ENCODE measurements around the gene GSE1. TPM values are rescaled to one million over a fixed set of nuclear protein-coding genes. Genes with fewer than 3 reads are reported as not detected.

GSE1 gene
- polyA plus RNA-seq, 3 donors = 62.2 to 81.9 (median 73.5) TPM

DNA sequence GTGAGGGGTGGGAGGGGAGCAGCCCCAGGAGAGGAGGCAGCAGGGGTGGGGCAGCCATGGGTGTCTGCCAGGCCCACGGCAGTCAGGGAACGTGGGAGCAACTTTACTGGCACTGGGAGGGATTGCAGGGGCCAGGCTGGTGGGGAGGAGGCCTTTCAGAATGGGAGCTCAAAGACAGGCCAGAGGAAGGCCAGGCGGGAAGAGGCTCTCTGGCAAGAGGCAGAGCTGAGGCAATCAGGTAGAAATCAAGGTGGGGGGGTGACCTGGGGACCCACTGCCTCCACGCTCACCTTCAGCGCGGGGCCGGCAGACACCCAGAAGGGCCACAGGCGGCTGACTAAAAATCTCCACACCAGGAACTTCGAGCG lies 11.9 kb upstream of the GSE1 start:
- DNase-seq (ENCODE audit: extremely low read depth in 1 of 11, low read depth in 9 of 11, low spot score in 4 of 11) = no peak

- DNase-seq (ENCODE audit: extremely low read depth in 1 of 11, low read depth in 9 of 11, low spot score in 4 of 11) = no peak
These were observed 11.3 kb upstream of the GSE1 start for GRCh38 chr16:85601730-85602401.

GRCh38 chr16:85602402-85603202 lies 10.5 kb upstream of the GSE1 start:
- no peak for DNase-seq (ENCODE audit: extremely low read depth in 1 of 11, low read depth in 9 of 11, low spot score in 4 of 11)

DNA sequence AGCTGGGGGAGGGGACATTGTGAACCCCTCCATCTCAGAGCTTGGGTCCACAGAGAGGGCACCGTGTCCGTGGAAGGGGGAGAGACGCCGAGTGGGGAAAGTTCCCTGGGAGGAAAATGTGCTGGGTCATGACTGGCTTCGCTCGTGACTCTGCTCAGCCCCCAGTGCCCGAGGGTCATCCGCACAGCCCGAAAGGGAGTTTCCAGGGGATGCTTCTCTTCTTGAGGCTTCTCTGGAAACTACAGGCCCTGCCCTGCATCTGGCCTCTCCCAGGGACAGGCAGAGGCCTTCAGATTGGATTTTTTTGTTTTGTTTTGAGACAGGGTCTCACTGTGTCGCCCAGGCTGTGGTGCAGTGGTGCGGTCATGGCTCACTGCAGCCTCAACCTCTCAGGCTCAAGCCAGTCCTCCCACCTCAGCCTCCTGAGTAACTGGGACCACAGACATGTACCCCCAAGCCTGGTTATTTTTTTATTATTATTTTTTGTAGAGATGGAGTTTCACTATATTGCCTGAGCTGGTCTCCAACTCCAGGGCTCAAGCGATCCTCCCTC lies 9.8 kb upstream of the GSE1 start:
- no peak for DNase-seq (ENCODE audit: extremely low read depth in 1 of 11, low read depth in 9 of 11, low spot score in 4 of 11)

GRCh38 chr16:85604145-85604705 lies 8.9 kb upstream of the GSE1 start:
- no peak for DNase-seq (ENCODE audit: extremely low read depth in 1 of 11, low read depth in 9 of 11, low spot score in 4 of 11)

GRCh38 chr16:85605051-85605911 lies 7.8 kb upstream of the GSE1 start:
- DNase-seq (ENCODE audit: extremely low read depth in 1 of 11, low read depth in 9 of 11, low spot score in 4 of 11) = no peak

- no peak for DNase-seq (ENCODE audit: extremely low read depth in 1 of 11, low read depth in 9 of 11, low spot score in 4 of 11)
These were observed 6.9 kb upstream of the GSE1 start for GRCh38 chr16:85605912-85606841.

DNA sequence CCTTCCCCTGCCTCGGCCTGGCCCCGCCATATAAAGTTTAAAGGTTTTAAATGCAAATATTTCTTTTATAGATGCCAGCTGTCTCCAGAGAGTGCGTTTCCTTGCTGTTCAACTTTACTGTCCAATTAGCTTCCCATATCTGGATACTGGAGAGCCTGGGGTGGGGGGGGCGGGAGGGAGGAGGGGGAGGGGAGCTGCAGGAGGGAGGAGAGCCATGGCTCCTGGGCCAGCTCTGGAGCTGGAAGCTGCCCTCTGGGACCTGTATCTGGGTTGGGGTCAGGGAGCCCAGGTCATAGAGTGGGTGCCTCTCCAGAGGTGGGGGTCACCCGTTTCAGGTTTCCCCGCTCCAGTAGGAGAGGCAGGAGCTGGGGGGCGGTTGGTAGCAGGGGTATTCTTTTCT lies 6.2 kb upstream of the GSE1 start:
- no peak for DNase-seq (ENCODE audit: extremely low read depth in 1 of 11, low read depth in 9 of 11, low spot score in 4 of 11)

DNA sequence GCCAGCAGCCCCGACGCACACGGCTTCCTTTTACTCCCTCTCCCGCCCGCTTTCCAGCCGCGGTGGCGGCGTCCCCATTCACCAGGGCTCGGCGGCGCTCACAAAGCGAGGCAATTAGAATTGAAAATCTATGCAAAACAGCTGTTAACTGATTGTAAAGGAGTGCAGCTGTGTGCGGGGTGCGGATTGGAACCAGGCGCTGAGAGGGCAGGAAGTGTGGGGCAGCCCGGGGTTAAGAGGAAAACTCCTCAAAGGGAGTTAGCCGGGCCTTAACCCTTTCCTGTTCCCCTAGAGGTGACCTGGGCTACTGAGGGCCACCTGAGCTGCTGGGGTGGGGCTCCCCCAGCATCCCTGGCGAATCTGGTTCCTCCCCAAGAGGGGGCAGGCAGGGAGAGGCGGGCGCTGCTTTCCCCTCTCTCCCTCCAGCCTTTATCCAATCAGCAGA lies 5.8 kb upstream of the GSE1 start:
- DNase-seq (ENCODE audit: extremely low read depth in 1 of 11, low read depth in 9 of 11, low spot score in 4 of 11) = peak in 1 of 11 donors; percentile 77

DNA sequence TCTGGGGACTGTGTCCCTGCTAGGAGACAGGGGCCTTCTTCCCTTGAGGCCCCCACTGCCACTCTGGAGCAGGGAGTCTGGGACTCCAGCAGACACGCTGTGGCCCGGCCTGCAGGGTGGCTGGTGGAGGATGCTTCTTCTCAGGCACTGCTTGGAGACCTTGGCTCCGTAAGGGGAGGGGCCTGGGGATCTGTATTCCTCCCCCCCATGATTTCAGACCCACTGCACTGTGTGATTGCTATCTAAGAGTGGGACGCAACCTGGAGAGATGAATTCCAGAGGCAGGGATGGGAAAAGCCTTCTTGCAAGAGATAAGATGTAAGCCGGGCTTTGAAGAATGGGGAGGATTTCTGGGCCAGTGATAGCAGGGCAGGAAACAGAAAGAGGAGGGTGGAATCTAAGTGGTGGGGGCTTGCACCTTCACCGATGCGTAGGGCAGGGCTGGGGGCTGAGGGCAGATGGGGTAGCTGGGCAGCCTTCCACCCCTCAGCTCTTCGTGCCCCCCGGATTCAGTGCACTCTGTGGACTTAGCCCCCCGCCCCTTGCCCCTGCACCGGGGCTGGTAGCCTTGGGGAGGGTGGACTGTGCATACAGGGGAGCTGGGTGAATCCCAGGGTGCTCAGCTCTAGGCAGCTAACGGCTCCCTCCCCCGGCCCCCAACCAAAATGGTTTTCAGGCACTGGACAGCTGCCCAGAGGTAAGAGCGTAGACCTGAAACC lies 5.2 kb upstream of the GSE1 start:
- no peak for DNase-seq (ENCODE audit: extremely low read depth in 1 of 11, low read depth in 9 of 11, low spot score in 4 of 11)

- no peak for DNase-seq (ENCODE audit: extremely low read depth in 1 of 11, low read depth in 9 of 11, low spot score in 4 of 11)
These were observed 4.6 kb upstream of the GSE1 start for GRCh38 chr16:85608515-85608885.

DNA sequence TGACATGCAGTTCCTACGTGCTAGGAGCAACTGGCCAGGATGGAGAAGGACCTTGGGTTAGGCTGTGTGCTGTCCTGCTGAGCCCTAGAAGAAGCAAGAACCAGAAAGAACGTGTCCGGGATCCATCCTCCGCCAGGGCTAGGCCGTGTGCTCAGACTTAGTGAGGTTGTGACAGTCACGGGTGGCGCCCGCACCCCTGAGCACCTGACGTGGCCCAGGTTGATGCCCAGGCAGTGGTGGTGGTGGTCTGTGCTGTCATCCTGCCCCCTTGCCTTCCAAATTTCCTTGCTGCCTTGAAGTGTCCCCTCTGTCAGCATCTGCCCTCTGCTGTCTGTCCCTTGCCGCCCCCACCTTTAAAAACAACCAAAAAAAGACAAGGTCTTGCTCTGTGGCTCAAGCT lies 4.2 kb upstream of the GSE1 start:
- no peak for DNase-seq (ENCODE audit: extremely low read depth in 1 of 11, low read depth in 9 of 11, low spot score in 4 of 11)

DNA sequence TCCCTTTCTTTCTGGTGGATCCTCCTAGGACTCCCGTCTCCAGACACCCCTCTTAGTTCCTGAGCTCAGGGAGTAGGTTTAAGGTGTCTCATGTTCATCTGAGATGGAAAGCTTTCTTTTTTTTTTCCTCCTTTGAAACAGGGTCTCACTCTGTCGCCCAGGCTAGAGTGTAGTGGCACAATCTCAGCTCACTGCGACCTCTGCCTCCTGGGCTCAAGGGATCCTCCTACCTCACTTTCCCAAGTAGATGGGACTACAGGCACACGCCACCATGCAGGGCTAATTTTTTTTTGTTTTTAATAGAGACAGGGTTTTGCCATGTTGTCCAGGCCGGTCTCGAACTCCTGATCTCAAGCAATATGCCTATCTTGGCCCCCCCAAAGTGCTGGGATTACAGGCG lies 3.6 kb upstream of the GSE1 start:
- no peak for DNase-seq (ENCODE audit: extremely low read depth in 1 of 11, low read depth in 9 of 11, low spot score in 4 of 11)

GRCh38 chr16:85610059-85610445 lies 3.1 kb upstream of the GSE1 start:
- no peak for DNase-seq (ENCODE audit: extremely low read depth in 1 of 11, low read depth in 9 of 11, low spot score in 4 of 11)

DNA sequence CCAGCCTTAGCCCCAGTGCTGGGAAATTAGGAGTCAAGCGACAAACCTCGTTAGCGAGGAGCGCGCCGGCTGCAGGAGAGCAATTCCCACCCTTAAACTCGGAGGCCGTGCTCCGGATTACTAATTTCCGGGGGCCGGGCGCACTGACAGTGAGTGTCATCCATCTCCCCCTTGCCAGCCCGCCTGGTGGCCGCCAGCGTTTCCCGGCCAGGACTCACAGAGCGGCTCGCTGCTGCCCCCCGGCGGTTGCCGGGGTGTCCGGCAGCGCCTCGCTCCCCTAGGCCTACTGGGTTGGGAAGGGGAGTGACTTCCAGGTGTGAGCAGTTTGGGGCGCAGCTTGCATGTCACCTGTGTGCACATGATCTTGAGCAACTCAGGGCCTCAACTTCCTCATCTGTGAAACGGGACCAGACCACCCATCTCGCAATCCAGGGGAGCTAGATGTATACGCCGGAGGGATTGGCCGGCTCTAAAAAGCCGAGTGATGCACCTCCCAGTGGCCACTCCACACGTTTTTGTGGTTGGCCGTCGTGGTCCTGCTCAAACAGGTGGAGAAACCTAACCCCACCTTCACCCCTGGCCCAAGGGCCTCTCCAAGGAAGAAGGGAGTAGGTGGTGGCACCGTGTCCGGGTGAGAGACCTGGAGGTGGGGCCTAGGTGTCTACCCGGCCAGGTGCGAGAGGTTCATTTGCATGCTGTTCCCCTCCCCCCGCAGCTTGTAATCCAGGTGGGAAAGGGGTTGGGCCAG lies 2.5 kb upstream of the GSE1 start:
- DNase-seq (ENCODE audit: extremely low read depth in 1 of 11, low read depth in 9 of 11, low spot score in 4 of 11) = peak in 2 of 11 donors; percentile 79 to 80

DNA sequence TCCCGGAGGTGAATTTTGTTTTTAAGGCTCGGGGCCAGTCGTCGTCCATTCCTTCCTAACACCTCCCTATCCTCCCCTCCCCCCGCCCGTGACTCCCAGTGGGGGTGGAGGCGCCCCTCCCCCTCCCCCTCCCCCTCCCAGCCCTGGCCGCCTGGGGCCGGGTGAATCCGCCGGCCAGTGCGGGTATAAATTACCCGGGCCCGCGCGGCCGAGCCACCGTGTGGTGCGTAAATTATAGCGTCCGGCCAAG lies 2.0 kb upstream of the GSE1 start:
- no peak for DNase-seq (ENCODE audit: extremely low read depth in 1 of 11, low read depth in 9 of 11, low spot score in 4 of 11)

DNA sequence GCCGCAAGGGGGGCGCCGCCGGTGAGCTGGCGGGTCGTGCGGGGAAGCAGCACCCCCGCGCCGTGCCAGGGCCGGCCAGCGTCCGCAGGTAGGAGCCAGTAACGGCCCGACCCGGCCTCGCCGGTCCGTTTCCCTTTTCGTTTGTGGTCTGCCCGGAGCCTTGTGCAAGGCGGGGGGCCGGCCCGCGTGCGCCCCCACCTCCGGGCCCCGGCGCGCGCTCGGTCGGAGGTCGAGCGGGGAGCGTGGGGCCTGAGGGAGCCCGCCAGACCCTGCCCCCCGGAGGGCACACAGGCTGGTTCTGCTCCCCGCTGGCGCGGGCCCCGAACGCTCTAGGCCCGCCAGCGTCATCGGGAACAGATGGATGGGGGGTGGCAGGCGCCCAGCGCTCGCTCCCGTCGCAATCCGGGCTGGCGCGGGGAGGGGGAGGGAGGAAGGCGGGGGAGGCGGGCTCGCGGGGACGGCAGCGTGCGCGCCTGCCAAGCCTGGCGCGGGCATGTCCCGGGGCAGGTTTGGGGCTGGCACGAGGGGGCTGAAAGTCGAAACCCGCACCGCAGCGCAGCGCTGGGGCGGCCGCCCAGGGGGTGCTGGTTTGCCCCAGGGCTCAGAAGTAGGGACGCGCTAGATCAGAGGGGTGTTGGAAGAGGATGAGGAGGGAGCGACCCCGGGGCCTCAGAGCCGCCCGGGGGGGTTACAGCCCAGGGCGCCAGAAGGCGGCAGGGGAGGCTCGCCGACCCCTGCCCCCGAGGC lies 1.5 kb upstream of the GSE1 start:
- DNase-seq (ENCODE audit: extremely low read depth in 1 of 11, low read depth in 9 of 11, low spot score in 4 of 11) = no peak
